HepG2 (cell line): Measurements from ENCODE around the gene REM2. TPM values are rescaled to one million over a fixed set of nuclear protein-coding genes. Genes with fewer than 3 reads are reported as not detected.

Experiments used
- ARID4A ChIP-seq: sonication (generic); formaldehyde crosslinking; IDR thresholded peaks from 2 replicates; pipeline ENCODE4 v1.5.0; 2020; ENCODE audit warnings: mild to moderate bottlenecking, missing genetic modification reagents, borderline replicate concordance
- ATF4 ChIP-seq, 2 experiments: fragments of 450-650 bp in 1 of 2; sonication (generic) in 1 of 2; formaldehyde crosslinking; IDR thresholded peaks; 2 replicates each; pipeline versions ENCODE4 v1.5.0 to v1.8.0; 2020 to 2022; ENCODE audit warnings: mild to moderate bottlenecking in 1 of 2, missing genetic modification reagents in 1 of 2
- E2F5 ChIP-seq: sonication (generic); formaldehyde crosslinking; conservative IDR thresholded peaks from 2 replicates; pipeline ENCODE4 v1.4.0; 2020; ENCODE audit warnings: missing genetic modification reagents
- HOXA9 ChIP-seq: sonication (generic); formaldehyde crosslinking; IDR thresholded peaks from 2 replicates; pipeline ENCODE4 v1.8.1; 2022; ENCODE audit warnings: missing genetic modification reagents, mild to moderate bottlenecking, moderate library complexity, borderline replicate concordance
- IRF9 ChIP-seq: sonication (generic); formaldehyde crosslinking; IDR thresholded peaks from 2 replicates; pipeline ENCODE4 v1.8.0; 2022; ENCODE audit warnings: missing genetic modification reagents, mild to moderate bottlenecking, borderline replicate concordance
- JUNB ChIP-seq: sonication (generic); formaldehyde crosslinking; IDR thresholded peaks from 2 replicates; pipeline ENCODE4 v1.8.0; 2022; ENCODE audit warnings: missing genetic modification reagents, mild to moderate bottlenecking, borderline replicate concordance
- KLF16 ChIP-seq, 2 experiments: sonication (generic) in 1 of 2; formaldehyde crosslinking in 1 of 2; IDR thresholded peaks; 2 replicates each; pipeline versions ENCODE4 v1.6.1 to v1.8.0; 2016 to 2023; ENCODE audit warnings: missing genetic modification reagents in 2 of 2, missing compliant biosample characterization in 1 of 2
- MIXL1 ChIP-seq: IDR thresholded peaks from 2 replicates; pipeline ENCODE4 v1.6.1; 2016
- REL ChIP-seq: sonication (generic); formaldehyde crosslinking; conservative IDR thresholded peaks from 2 replicates; pipeline ENCODE4 v1.8.0; 2022; ENCODE audit warnings: mild to moderate bottlenecking, missing genetic modification reagents, moderate library complexity
- RNF219 ChIP-seq: sonication (generic); formaldehyde crosslinking; IDR thresholded peaks from 2 replicates; pipeline ENCODE4 v1.5.0; 2020; ENCODE audit warnings: mild to moderate bottlenecking, missing genetic modification reagents
- ZNF503 ChIP-seq: sonication (generic); formaldehyde crosslinking; IDR thresholded peaks from 2 replicates; pipeline ENCODE4 v1.4.0; 2020; ENCODE audit warnings: missing genetic modification reagents
- ZNF709 ChIP-seq: sonication (generic); formaldehyde crosslinking; IDR thresholded peaks from 2 replicates; pipeline ENCODE4 v1.5.0; 2020; ENCODE audit warnings: mild to moderate bottlenecking, missing genetic modification reagents
- ZNF713 ChIP-seq: sonication (generic); formaldehyde crosslinking; IDR thresholded peaks from 2 replicates; pipeline ENCODE4 v1.4.0; 2020; ENCODE audit warnings: mild to moderate bottlenecking, missing genetic modification reagents
- ZNF781 ChIP-seq: sonication (generic); formaldehyde crosslinking; IDR thresholded peaks from 2 replicates; pipeline ENCODE4 v1.5.1; 2020; ENCODE audit warnings: borderline replicate concordance, mild to moderate bottlenecking, missing genetic modification reagents; ENCODE audit errors: not compliant biosample characterization
- ZNF792 ChIP-seq: IDR thresholded peaks from 2 replicates; pipeline ENCODE4 v1.6.1; 2016
- ZSCAN30 ChIP-seq: sonication (generic); formaldehyde crosslinking; IDR thresholded peaks from 2 replicates; pipeline ENCODE4 v1.5.0; 2020; ENCODE audit warnings: mild to moderate bottlenecking, missing genetic modification reagents
- polyA plus RNA-seq, 8 experiments: library from polyadenylated mRNA; depleted of rRNA in 3 of 8; stranded (reverse) in 7 of 8; unstranded in 1 of 8; fragments of >200 nt; fragmentation: Illumina TruSeq in 4 of 8; extraction: Trizol in 4 of 8; gene quantifications; 2 replicates each; pipeline versions ENCODE4 v1.2.1 to v1.2.3, GENCODE V29; 2011 to 2016; ENCODE audit warnings: low read depth in 4 of 8, missing spikeins in 1 of 8, mixed read lengths in 1 of 8; ENCODE audit not compliant: insufficient read depth in 1 of 8
- total RNA-seq, 5 experiments: library from RNA; depleted of rRNA; stranded (reverse); fragments of >200 nt; fragmentation: Illumina TruSeq; extraction: Trizol; gene quantifications; 2 replicates each; pipeline ENCODE4 v1.2.3, GENCODE V29; 2016; ENCODE audit warnings: low read depth in 1 of 5

Gene REM2
- total and polyA plus RNA-seq, 2 of the 13 experiments (the other 11 are each of a cell fraction or from before 2014, with no cell fraction given), result 0.20 TPM; not detected in 1

- TF ChIP-seq KLF16 (CRISPR knock-in tag; IDR thresholded peaks at IDR 0.05) (peak in 1 of 2 experiments; percentile 33; a peak in 1 of 4 replicates), ZNF781 (CRISPR knock-in tag) (peak; percentile 75), ZNF709 (CRISPR knock-in tag) (0 out of 2 replicates have a peak, but pooled peaks have one; percentile 7), E2F5 (CRISPR knock-in tag) (no peak), MIXL1 (CRISPR knock-in tag) (peak; percentile 48; the same call in 1 of the 2 replicates), ZNF713 (0 out of 2 replicates have a peak, but pooled peaks have one; percentile 24), REL (CRISPR knock-in tag) (no peak), IRF9 (CRISPR knock-in tag) (peak; percentile 14), RNF219 (no peak), ATF4 (CRISPR knock-in tag; IDR thresholded peaks at IDR 0.05) (peak in 1 of 2 experiments; percentile 51; a peak in 1 of 4 replicates), ZNF792 (CRISPR knock-in tag) (peak; percentile 37; the same call in 1 of the 2 replicates), ARID4A (CRISPR knock-in tag) (no peak; the same call in none of the 2 replicates), HOXA9 (CRISPR knock-in tag) (no peak), ZNF503 (0 out of 2 replicates have a peak, but pooled peaks have one; percentile 16), JUNB (no peak), ZSCAN30 (CRISPR knock-in tag) (no peak; the same call in 1 of the 2 replicates)
Observed at GRCh38 chr14:22872033-22872832, 10.8 kb upstream of the REM2 start (continued).
